A673 (cell line): Measurements from ENCODE around the gene RTP3. TPM values are rescaled to one million over a fixed set of nuclear protein-coding genes. Genes with fewer than 3 reads are reported as not detected.

Experiments
- BruUV-seq: library from RNA; stranded (reverse); fragments of 400-500 nt; replicated peaks from 2 replicates; lab custom pipeline; 2021; lab: Mats Ljungman, UMichigan
- CTCF ChIA-PET: fragments of 300-600 bp; sonication (Branson Sonifier 250); formaldehyde crosslinking; loops from one replicate; lab custom pipeline; 2022; ENCODE audit warnings: antibody characterized with exemption; lab: Charles Lee
- POLR2A ChIA-PET: fragments of 300-600 bp; sonication (Branson Sonifier 250); formaldehyde crosslinking; loops from one replicate; lab custom pipeline; 2022; ENCODE audit warnings: antibody characterized with exemption; ENCODE audit not compliant: low non-redundant PET; lab: Charles Lee
- DNase-seq: peaks from one replicate; pipeline ENCODE4 v3.0.0-alpha.2; 2015; ENCODE audit warnings: low spot score
- H3K27ac ChIP-seq: fragments of 200-600 bp; sonication (generic); 2 replicates; pipeline ENCODE4 v1.5.1; 2016; ENCODE audit warnings: mixed run types, low read depth, mild to moderate bottlenecking, mixed read lengths, antibody characterized with exemption, low read length; ENCODE audit not compliant: poor library complexity, severe bottlenecking
- H3K27me3 ChIP-seq: fragments of 200-600 bp; sonication (generic); replicated peaks from 2 replicates; pipeline ENCODE4 v1.6.1; 2017; ENCODE audit warnings: mixed run types, low read depth, mild to moderate bottlenecking, mixed read lengths, antibody characterized with exemption, low read length; ENCODE audit not compliant: insufficient read depth, poor library complexity
- H3K36me3 ChIP-seq: fragments of 200-600 bp; sonication (generic); 2 replicates; pipeline ENCODE4 v1.6.1; 2016; ENCODE audit warnings: mixed run types, mild to moderate bottlenecking, mixed read lengths, antibody characterized with exemption, low read length; ENCODE audit not compliant: insufficient read depth, poor library complexity, severe bottlenecking
- H3K4me1 ChIP-seq: fragments of 200-600 bp; sonication (generic); 2 replicates; pipeline ENCODE4 v1.6.1; 2017; ENCODE audit warnings: mixed run types, mild to moderate bottlenecking, mixed read lengths, antibody characterized with exemption, low read length; ENCODE audit not compliant: insufficient read depth, poor library complexity, severe bottlenecking
- H3K4me3 ChIP-seq: fragments of 200-600 bp; sonication (generic); 2 replicates; pipeline ENCODE4 v1.5.1; 2016; ENCODE audit warnings: low read depth, mixed run types, mild to moderate bottlenecking, mixed read lengths, low read length; ENCODE audit not compliant: poor library complexity, severe bottlenecking
- H3K9me3 ChIP-seq: fragments of 200-600 bp; sonication (generic); 2 replicates; pipeline ENCODE4 v1.6.1; 2016; ENCODE audit warnings: mixed run types, low read depth, mild to moderate bottlenecking, mixed read lengths, antibody characterized with exemption, low read length; ENCODE audit not compliant: poor library complexity, severe bottlenecking
- CTCF ChIP-seq: fragments of 300-800, 200-600 bp; sonication (generic); conservative IDR thresholded peaks from 2 replicates; pipeline ENCODE4 v1.5.1; 2017; ENCODE audit warnings: low read depth, mild to moderate bottlenecking, antibody characterized with exemption, low read length, moderate library complexity, mixed read lengths
- EZH2 ChIP-seq: fragments of 200-600 bp; sonication (generic); IDR thresholded peaks from 2 replicates; pipeline ENCODE4 v1.6.1; 2017; ENCODE audit warnings: borderline replicate concordance, low read depth, mild to moderate bottlenecking, mixed read lengths, antibody characterized with exemption, low read length; ENCODE audit not compliant: poor library complexity, severe bottlenecking
- intact Hi-C: fragments of 100-400 bp; cut with micrococcal nuclease; formaldehyde crosslinking; loops from one replicate; pipeline ENCODE4 v1.10.0; 2022; ENCODE audit not compliant: unreplicated experiment
- total RNA-seq: library from RNA; stranded (reverse); gene quantifications from 2 replicates; pipeline ENCODE4 v1.2.3, GENCODE V29; 2021

RTP3 gene
- total RNA-seq, 1 experiment from 2014 or later = not detected

GRCh38 chr3:46472736-46473135 is 25.0 kb upstream of the RTP3 start:
- BruUV-seq = no TSS peak
- H3K4me3 ChIP-seq = no peak overlapping the region
- no peaks in the 10 kb centered on the region for H3K9me3 ChIP-seq
- H3K4me1 ChIP-seq = no peaks in the 10 kb centered on the region
- no peak for TF ChIP-seq CTCF
- TF ChIP-seq EZH2 = no peak
- CTCF ChIA-PET = no interaction called here
- no peak for DNase-seq
- peaks cover 4% of the 10 kb centered on the region for H3K27me3 ChIP-seq
- POLR2A ChIA-PET = no interaction called here
- intact Hi-C loops = no loop called here
- no peak overlapping the region for H3K27ac ChIP-seq
- no peaks in the 10 kb centered on the region for H3K36me3 ChIP-seq

DNA sequence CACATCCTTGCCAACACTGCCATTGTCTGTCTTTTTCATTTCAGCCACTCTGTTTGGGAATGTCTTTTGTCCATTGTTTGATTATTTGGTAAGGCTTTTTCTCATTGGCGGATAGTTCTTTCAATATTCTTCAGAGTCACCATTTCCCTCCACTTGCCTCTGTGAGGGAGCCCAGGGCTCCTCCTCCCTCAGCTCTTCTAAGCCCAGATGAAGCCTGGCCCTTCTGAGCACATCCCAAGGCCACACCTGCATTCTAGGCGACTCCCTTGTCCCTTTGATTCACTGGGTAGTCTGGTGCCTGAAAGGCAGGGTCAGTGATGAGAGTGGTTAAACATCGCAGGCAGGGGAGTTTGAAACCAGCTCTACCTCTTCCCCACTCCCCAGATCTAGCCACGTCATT is 20.6 kb upstream of the RTP3 start:
- CTCF ChIA-PET = no interaction called here
- no TSS peak for BruUV-seq
- H3K4me3 ChIP-seq = no peak overlapping the region
- no peak for TF ChIP-seq EZH2
- TF ChIP-seq CTCF = no peak
- H3K27me3 ChIP-seq = peaks cover 4% of the 10 kb centered on the region
- intact Hi-C loops = no loop called here
- DNase-seq = no peak
- H3K9me3 ChIP-seq = no peaks in the 10 kb centered on the region
- POLR2A ChIA-PET = no interaction called here
- H3K27ac ChIP-seq = no peak overlapping the region
- H3K4me1 ChIP-seq = no peaks in the 10 kb centered on the region
- H3K36me3 ChIP-seq = no peaks in the 10 kb centered on the region

GRCh38 chr3:46477756-46478155 is 20.0 kb upstream of the RTP3 start:
- BruUV-seq = no TSS peak
- intact Hi-C loops = no loop called here
- Histone ChIP-seq H3K27me3 (peaks cover 4% of the 10 kb centered on the region), H3K36me3 (no peaks in the 10 kb centered on the region), H3K4me1 (no peaks in the 10 kb centered on the region), H3K4me3 (no peak overlapping the region), H3K9me3 (no peaks in the 10 kb centered on the region), H3K27ac (no peak overlapping the region)
- POLR2A ChIA-PET = no interaction called here
- no peak for DNase-seq
- CTCF ChIA-PET = no interaction called here
- TF ChIP-seq EZH2 (no peak), CTCF (no peak)
